Hippocampal formation (tissue), 2 donors: ENCODE measurements around the gene NBEA.

Source experiments
- DNase-seq, 2 donors: peaks; one replicate each; lab custom pipeline; 2025; lab: John Stamatoyannopoulos, UW

Gene NBEA

DNA sequence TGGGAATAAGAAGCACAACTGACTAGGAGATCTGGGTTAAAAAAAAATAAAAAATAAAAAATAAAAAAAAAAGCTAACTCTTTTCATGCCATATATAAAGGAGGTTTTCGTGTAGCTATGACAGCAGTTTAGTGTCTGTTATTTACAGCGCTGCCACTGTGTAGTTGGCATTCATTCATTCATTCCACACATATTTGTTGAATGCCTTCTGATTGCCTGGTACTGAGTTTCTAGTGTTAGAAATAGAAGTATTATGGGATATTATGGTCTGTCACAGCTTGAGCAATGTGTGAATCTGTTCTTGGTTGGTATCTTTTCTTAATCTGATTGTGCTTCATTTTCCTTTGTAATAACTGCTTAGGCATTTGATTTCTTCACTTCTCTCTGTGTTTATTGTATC, 237.4 kb downstream of the NBEA start:
- DNase-seq: no peak

- DNase-seq: no peak
Measured at GRCh38 chr13:35179920-35180663, 238.0 kb downstream of the NBEA start.

GRCh38 chr13:35190241-35190640, 248.2 kb downstream of the NBEA start:
- no peak for DNase-seq

GRCh38 chr13:35191883-35192282, 249.8 kb downstream of the NBEA start:
- DNase-seq: no peak

DNA sequence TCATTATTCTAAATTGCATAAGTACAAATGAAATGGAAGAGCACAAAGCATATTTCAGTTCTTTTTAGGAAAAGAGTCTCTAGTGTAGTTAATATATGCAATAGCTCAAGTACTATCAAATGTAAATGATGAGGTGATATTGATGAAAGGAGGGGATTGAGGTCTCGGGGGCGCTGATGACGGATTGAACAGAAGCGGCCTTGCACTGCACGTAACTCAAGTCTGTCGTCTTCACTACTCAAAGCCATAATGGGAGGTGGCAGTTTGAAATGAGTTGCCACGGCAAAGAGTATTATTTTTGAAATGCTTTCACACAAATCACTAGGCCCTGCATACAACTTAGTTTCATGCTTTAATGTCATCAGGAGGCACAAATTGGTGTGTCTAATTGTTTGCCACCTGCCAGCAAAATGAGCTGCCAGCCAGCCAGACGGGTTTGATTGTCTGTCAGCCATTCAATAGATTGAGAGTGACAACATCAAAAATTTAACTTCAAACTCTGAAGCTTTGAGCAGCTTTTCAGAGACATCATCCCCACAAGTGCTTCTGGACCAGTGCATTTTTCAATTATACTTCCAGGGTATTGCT, 256.6 kb downstream of the NBEA start:
- DNase-seq: no peak

GRCh38 chr13:35208587-35208986, 266.5 kb downstream of the NBEA start:
- no peak for DNase-seq

- no peak for DNase-seq
Measured at GRCh38 chr13:35210261-35210660, 268.2 kb downstream of the NBEA start.

- no peak for DNase-seq
Measured at GRCh38 chr13:35211949-35212348, 269.9 kb downstream of the NBEA start.

- DNase-seq: no peak
Measured at GRCh38 chr13:35213911-35214310, 271.8 kb downstream of the NBEA start.

GRCh38 chr13:35216131-35216530, 274.1 kb downstream of the NBEA start:
- no peak for DNase-seq

- no peak for DNase-seq
Measured at GRCh38 chr13:35219021-35219420, 277.0 kb downstream of the NBEA start.

DNA sequence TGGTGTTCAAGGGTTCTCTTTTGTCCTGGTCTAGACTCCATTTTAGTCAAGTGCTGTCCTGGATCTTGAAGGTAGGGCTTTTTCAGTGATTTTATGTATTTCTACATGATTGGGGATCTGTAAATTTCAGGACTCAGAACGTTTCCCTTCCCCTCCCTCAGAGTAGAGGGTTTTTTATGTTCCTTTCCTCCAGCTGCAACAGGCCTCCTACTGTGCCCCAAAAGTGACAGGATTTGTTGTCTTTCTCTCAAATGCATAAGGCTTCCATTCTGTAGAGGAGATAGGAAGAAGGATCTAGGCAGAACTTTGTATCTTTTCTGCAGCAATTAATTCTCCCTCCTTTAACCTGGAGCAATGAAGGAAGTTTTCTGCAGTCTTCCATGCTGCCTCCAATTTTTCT, 283.1 kb downstream of the NBEA start:
- DNase-seq: no peak

DNA sequence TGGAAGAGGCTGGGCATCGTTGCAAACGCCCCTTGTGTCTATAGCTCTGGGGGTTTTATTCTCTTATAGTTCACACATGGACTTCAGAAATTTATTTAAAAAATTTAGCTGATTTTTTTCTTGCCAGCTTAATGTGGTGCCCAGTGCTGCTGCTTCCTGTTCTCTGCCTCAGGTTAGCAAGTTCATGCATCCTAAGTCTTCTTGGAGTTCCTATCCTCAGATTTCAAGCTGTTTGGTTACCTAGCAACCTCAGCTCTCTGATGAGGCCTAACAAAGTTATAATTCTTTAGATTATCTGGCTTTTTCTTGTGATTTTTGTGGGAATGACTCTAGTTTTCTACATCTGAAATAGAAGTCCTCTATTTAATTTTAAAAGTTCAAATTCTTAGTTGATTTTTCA, 283.5 kb downstream of the NBEA start:
- DNase-seq: no peak

DNA sequence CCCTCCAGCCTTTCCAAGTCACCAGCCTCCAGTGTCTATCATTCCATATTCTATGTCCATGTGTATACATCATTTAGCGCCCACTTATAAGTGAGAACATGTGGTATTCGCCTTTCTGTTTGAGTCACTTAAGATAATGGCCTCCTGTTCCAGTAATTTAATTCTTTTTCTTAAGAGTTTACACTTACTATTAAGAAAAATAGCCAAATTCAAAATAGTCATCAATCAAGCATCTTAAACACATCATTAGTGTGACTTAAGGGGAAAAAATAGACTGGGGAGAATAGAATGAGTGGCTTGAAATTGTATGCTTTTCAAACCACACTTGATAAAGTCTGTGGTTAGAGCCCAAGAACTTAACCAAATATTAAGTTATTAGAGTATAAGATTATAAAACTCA, 286.5 kb downstream of the NBEA start:
- no peak for DNase-seq

GRCh38 chr13:35231426-35231825, 289.4 kb downstream of the NBEA start:
- DNase-seq: no peak

DNA sequence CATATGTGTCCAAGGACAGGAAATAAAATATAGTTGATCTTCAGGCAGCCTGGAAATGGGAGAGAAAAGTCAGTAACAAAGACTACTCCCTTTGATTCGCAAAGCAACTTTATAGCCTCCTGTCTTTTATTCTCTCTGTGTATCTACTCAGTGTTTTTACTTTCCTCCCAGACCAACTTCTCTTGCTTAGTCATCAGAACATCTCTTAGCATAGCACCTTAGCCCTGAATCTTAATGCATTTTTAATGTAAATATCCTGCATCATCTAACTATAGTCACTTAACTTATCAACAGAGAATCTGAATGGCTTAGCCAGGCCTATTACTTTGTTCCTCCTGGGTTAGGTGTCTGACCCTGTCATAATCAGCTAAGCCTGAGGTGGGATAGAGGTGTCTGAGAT, 296.2 kb downstream of the NBEA start:
- DNase-seq: no peak

DNA sequence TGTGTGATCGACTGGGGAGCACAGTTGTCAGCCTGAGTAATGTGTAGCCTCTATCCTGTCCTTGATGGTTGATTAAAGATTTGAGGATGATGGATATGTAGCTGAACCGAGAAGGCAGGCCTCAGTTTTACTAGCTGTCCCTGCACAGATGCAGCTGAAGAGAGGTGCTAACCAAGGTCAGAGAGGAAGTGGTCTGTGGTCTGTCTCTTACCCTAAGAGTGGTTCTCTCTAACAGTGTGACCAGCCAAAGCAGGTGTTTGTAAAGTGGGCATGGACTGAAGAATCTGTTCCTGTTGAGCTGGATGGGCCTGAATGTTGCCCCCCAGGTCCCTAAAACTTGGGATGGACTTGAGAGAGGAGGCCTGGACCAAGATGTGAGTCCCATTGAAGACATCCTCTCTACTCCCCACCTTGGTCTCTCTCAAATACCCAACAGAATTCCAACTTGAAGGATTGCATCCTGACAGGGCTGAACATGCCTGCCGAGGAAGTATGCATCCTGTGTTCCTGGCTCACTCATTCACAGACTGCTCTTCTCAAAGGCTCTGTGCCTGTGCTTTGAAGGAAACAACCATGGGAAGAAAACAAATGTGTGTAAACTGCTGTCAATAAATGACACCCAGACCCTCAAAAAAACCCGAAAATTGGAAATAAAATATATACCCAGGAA, 310.6 kb downstream of the NBEA start:
- no peak for DNase-seq

GRCh38 chr13:35255241-35255640, 313.2 kb downstream of the NBEA start:
- no peak for DNase-seq

- DNase-seq: no peak
Measured at GRCh38 chr13:35256459-35257148, 314.5 kb downstream of the NBEA start.

DNA sequence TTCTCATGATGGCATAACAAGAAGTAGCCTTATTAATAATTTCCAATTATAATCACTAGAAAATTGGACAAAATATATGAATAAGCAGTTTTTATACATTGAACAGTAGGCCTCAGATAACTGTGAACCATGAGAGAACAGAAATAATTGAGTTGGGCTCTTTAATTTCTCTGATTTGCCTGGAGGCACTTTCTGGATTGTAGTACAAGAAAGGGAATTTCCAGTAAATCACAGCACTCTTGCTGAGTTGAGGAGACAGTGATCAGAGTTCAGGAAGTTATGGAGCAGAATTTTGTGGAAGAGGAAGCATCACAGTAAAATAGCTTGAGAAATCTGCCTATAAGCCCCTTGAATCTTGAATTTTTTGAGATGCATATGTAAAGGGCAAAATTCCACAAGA, 318.2 kb downstream of the NBEA start:
- DNase-seq: no peak

GRCh38 chr13:35266412-35266811, 324.3 kb downstream of the NBEA start:
- no peak for DNase-seq

DNA sequence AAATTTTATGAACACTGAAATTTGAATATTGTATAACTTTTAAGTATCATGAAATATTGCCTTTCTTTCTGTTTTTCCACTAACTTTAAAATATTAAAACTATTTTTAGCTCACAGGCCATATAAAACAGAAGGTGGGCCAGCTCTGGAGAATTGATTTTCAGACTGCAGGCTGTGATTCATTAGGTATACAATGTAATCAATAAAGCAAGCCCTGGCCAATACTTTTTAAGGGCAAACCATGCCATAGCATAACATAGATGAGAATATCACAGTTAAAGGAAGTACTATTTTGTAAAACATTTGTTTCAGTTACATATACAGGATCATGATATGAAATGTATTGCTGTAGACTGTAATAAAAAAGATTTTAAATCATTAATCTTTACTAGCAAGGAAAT, 336.8 kb downstream of the NBEA start:
- DNase-seq: no peak

GRCh38 chr13:35279500-35279899, 337.4 kb downstream of the NBEA start:
- no peak for DNase-seq
